Sigmoid colon (tissue), 4 donors: ENCODE results near the gene RELN.

Experiments
- EP300 ChIP-seq, 4 donors: sonication (generic); formaldehyde crosslinking; IDR thresholded peaks; one replicate each; pipeline ENCODE4 v1.6.1; 2017; ENCODE audit warnings: antibody characterized with exemption in 4 of 4
- POLR2A ChIP-seq, 2 donors: fragments of 450-650 bp; IDR thresholded peaks; one replicate each; pipeline ENCODE4 v1.6.1; 2016; ENCODE audit warnings: antibody characterized with exemption in 2 of 2, mild to moderate bottlenecking in 2 of 2, moderate library complexity in 2 of 2
- POLR2AphosphoS5 ChIP-seq, 4 donors: sonication (generic); formaldehyde crosslinking; IDR thresholded peaks; one replicate each; pipeline ENCODE4 v1.6.1; 2017; ENCODE audit warnings: antibody characterized with exemption in 4 of 4
- TF ChIP-seq, protein P1 (sequence below), 4 experiments: fragments of 450-650 bp in 3 of 4; fragments of 200-600 bp in 1 of 4; IDR thresholded peaks; one replicate each; pipeline ENCODE4 v1.5.1; 2016 to 2019; ENCODE audit warnings: antibody characterized with exemption in 4 of 4, mild to moderate bottlenecking in 3 of 4, moderate library complexity in 2 of 4

DNA sequence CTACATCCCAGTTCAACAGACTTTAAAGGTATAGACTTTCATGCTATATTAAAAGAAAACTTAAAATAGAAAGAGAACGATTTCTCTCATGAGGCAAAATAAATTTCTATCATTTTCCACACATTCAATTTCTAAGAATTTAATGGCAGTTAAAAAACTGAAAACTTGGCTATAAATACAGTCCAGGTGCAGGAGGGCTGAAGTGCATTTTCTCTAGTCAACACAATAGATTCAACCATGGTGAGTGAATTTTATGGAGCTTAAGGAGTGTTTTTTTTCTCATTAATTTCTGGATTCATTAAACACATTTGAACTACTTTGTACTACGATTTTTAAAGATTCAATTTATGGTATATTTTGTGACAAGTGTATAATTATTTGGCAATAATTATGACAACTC is 302.7 kb downstream of the RELN start:
- TF ChIP-seq, protein P1, sequence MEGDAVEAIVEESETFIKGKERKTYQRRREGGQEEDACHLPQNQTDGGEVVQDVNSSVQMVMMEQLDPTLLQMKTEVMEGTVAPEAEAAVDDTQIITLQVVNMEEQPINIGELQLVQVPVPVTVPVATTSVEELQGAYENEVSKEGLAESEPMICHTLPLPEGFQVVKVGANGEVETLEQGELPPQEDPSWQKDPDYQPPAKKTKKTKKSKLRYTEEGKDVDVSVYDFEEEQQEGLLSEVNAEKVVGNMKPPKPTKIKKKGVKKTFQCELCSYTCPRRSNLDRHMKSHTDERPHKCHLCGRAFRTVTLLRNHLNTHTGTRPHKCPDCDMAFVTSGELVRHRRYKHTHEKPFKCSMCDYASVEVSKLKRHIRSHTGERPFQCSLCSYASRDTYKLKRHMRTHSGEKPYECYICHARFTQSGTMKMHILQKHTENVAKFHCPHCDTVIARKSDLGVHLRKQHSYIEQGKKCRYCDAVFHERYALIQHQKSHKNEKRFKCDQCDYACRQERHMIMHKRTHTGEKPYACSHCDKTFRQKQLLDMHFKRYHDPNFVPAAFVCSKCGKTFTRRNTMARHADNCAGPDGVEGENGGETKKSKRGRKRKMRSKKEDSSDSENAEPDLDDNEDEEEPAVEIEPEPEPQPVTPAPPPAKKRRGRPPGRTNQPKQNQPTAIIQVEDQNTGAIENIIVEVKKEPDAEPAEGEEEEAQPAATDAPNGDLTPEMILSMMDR (IDR thresholded peaks at IDR 0.05) = no peak
- TF ChIP-seq POLR2AphosphoS5 (IDR thresholded peaks at IDR 0.05) (no peak), POLR2A (IDR thresholded peaks at IDR 0.05) (no peak), EP300 (IDR thresholded peaks at IDR 0.05) (no peak)
